Stomach (tissue), 9 donors: ENCODE data around the gene EMC9. TPM values are rescaled to one million over a fixed set of nuclear protein-coding genes. Genes with fewer than 3 reads are reported as not detected.

Experiments
- DNase-seq, 2 donors: peaks; one replicate each; pipeline versions ENCODE4 v3.0.0 to v3.0.0-alpha.2; 2013 to 2019
- H3K27ac ChIP-seq, 5 donors: fragments of 200-600 bp in 4 of 5; sonication (generic) in 4 of 5; one replicate each; pipeline ENCODE4 v1.5.1; 2013 to 2019; ENCODE audit warnings: mild to moderate bottlenecking in 1 of 5, moderate library complexity in 1 of 5
- H3K27me3 ChIP-seq, 3 donors: fragments of 200-600 bp; sonication (generic); one replicate each; pipeline ENCODE4 v1.5.1; 2017 to 2019; ENCODE audit warnings: mixed run types in 1 of 3
- H3K36me3 ChIP-seq, 4 donors: fragments of 200-600 bp; sonication (generic); 1 replicate in 3 of 4; 2 replicates in 1 of 4; pipeline ENCODE4 v1.5.1; 2016 to 2019
- H3K4me1 ChIP-seq, 4 donors: fragments of 200-600 bp; sonication (generic); one replicate each; pipeline ENCODE4 v1.5.1; 2016 to 2019
- H3K4me3 ChIP-seq, 4 donors: fragments of 200-600 bp; sonication (generic) in 3 of 4; one replicate each; pipeline ENCODE4 v1.5.1; 2016 to 2019; ENCODE audit warnings: mild to moderate bottlenecking in 1 of 4
- H3K9me3 ChIP-seq, 4 donors: fragments of 200-600 bp; sonication (generic); one replicate each; pipeline ENCODE4 v1.5.1; 2016 to 2019
- CTCF ChIP-seq, 7 experiments: fragments of 450-650 bp in 4 of 7; fragments of 200-600 bp in 3 of 7; sonication (generic) in 3 of 7; IDR thresholded peaks; one replicate each; pipeline ENCODE4 v1.5.1; 2016 to 2019; ENCODE audit warnings: antibody characterized with exemption in 7 of 7, control low read depth in 2 of 7, mild to moderate bottlenecking in 1 of 7
- EP300 ChIP-seq: sonication (generic); formaldehyde crosslinking; IDR thresholded peaks from one replicate; pipeline ENCODE4 v1.6.1; 2017; ENCODE audit warnings: antibody characterized with exemption
- POLR2A ChIP-seq, 4 donors: fragments of 450-650 bp; IDR thresholded peaks; one replicate each; pipeline ENCODE4 v1.6.1; 2016; ENCODE audit warnings: antibody characterized with exemption in 4 of 4, control low read depth in 2 of 4, mild to moderate bottlenecking in 1 of 4, moderate library complexity in 1 of 4
- POLR2AphosphoS5 ChIP-seq, 3 donors: sonication (generic); formaldehyde crosslinking; IDR thresholded peaks; one replicate each; pipeline ENCODE4 v1.6.1; 2016; ENCODE audit warnings: antibody characterized with exemption in 3 of 3
- WGBS, 5 donors: extraction: QIAGEN DNeasy Blood & Tissue Kit in 3 of 5; methylation state at CpG; one replicate each; pipeline versions ENCODE4 v1.1.5 to v1.1.7; 2013 to 2018; 5-methylcytosine and 5-hydroxymethylcytosine counted together
- intact Hi-C: fragments of 100-400 bp; cut with DNase I; formaldehyde crosslinking; loops from one replicate; pipeline ENCODE4 v1.15.1; 2023; ENCODE audit warnings: low total_unique reads
- polyA plus RNA-seq, 3 donors: library from polyadenylated mRNA; stranded (reverse); fragments of 200-250 nt; gene quantifications; one replicate each; pipeline ENCODE4 v1.2.3, GENCODE V29; 2013
- small RNA-seq, 4 donors: library from RNA; depleted of rRNA; stranded (forward); fragments of <200 nt; gene quantifications; one replicate each; pipeline ENCODE3, GENCODE V24; 2016
- total RNA-seq, 5 donors: library from RNA; depleted of rRNA; stranded (reverse); fragments of >200 nt; gene quantifications; one replicate each; pipeline versions ENCODE4 v1.1.0 to v1.2.3, GENCODE V29; 2014 to 2016
- donor health status: healthy with polysubstance abuse.
- donor health status: Bipolar disorder and iron deficiency.
- donor health status: healthy.

Gene EMC9
- total and polyA plus RNA-seq, 8 donors: 1.3 to 59.6 (median 18.7) TPM

- peak overlapping the region in 3 of 5 donors; percentile 28 to 99 (median 94) for H3K27ac ChIP-seq
- no peak for TF ChIP-seq EP300
- no peak for TF ChIP-seq POLR2AphosphoS5 (IDR thresholded peaks at IDR 0.05)
- TF ChIP-seq POLR2A (IDR thresholded peaks at IDR 0.05): no peak
- no peak for TF ChIP-seq CTCF (IDR thresholded peaks at IDR 0.05)
- no peaks in the 10 kb centered on the region for H3K36me3 ChIP-seq
- no peaks in the 10 kb centered on the region for H3K27me3 ChIP-seq
- H3K4me3 ChIP-seq: no peak overlapping the region
- peaks cover 10 to 50% (median 35%) of the 10 kb centered on the region in 4 donors for H3K4me1 ChIP-seq
- peak in 1 of 2 donors; percentile 65 for DNase-seq
- H3K9me3 ChIP-seq: no peaks in the 10 kb centered on the region
- intact Hi-C loops: no loop called here
These were observed 49.3 kb downstream of the EMC9 start for GRCh38 chr14:24092110-24092504.

- no peak overlapping the region for H3K27ac ChIP-seq
- H3K4me1 ChIP-seq: peaks cover 10 to 41% (median 23%) of the 10 kb centered on the region in 4 donors
- intact Hi-C loops: no loop called here
- WGBS, 5 donors: 64 to 79% (median 74%) methylated on average over 6 of the region's 6 CpGs
- DNase-seq: no peak
- no peaks in the 10 kb centered on the region for H3K36me3 ChIP-seq
- H3K27me3 ChIP-seq: no peaks in the 10 kb centered on the region
- no peaks in the 10 kb centered on the region for H3K9me3 ChIP-seq
- H3K4me3 ChIP-seq: no peak overlapping the region
- TF ChIP-seq POLR2AphosphoS5 (IDR thresholded peaks at IDR 0.05) (no peak), EP300 (no peak), POLR2A (IDR thresholded peaks at IDR 0.05) (no peak), CTCF (IDR thresholded peaks at IDR 0.05) (no peak)
These were observed 51.5 kb downstream of the EMC9 start for GRCh38 chr14:24089890-24090289.

Small RNA genes within 50 kb of the gene (small RNA-seq; reads per million reads assigned to genes)
- 0 reads per million in 4 donors for gene AL136295.4
- 0 to 0.38 (median 0) reads per million in 4 donors for gene IPO4
- gene IRF9: 0 reads per million in 4 donors
- gene RNA5SP383: 0 to 1.3 (median 0.23) reads per million in 4 donors

Other genes starting within 250 kb of the EMC9 start
Only the 30 nearest of the 31 such genes appear.
- 100 to 1,000 TPM in 1 of 5 donors, 10 to 100 TPM in 4; 29.0 to 114 (median 34.4) TPM for gene DHRS4, start 187.8 kb downstream of the EMC9 start, total RNA-seq
- gene DHRS4, start 187.8 kb downstream of the EMC9 start, polyA plus RNA-seq: 10 to 100 TPM; 39.4 to 58.0 (median 57.7) TPM
- gene DHRS4L2, start 152.7 kb downstream of the EMC9 start, total RNA-seq: 10 to 100 TPM in 3 of 5 donors, 1 to 10 TPM in 1, not detected in 1; 9.7 to 44.2 (median 26.9) TPM
- 10 to 100 TPM; 27.5 to 64.0 (median 44.3) TPM for gene DHRS4L2, start 152.7 kb downstream of the EMC9 start, polyA plus RNA-seq
- gene CARMIL3, start 89.6 kb downstream of the EMC9 start, total RNA-seq: 1 to 10 TPM in 2 of 5 donors, under 1 TPM in 2, not detected in 1; 0.14 to 2.0 (median 0.76) TPM
- under 1 TPM in 2 of 3 donors, not detected in 1; 0.25 to 0.75 TPM for gene CARMIL3, start 89.6 kb downstream of the EMC9 start, polyA plus RNA-seq
- not detected for gene CPNE6, start 70.0 kb downstream of the EMC9 start, total RNA-seq
- under 1 TPM in 2 of 3 donors, not detected in 1; 0.12 to 0.25 TPM for gene CPNE6, start 70.0 kb downstream of the EMC9 start, polyA plus RNA-seq
- 100 to 1,000 TPM in 1 of 5 donors, 10 to 100 TPM in 1, 1 to 10 TPM in 3; 2.3 to 168 (median 8.4) TPM for gene PCK2, start 47.3 kb downstream of the EMC9 start, total RNA-seq
- 10 to 100 TPM; 12.3 to 24.0 (median 17.0) TPM for gene PCK2, start 47.3 kb downstream of the EMC9 start, polyA plus RNA-seq
- 100 to 1,000 TPM in 2 of 5 donors, 10 to 100 TPM in 3; 50.4 to 396 (median 84.5) TPM for gene DCAF11, start 26.8 kb downstream of the EMC9 start, total RNA-seq
- gene DCAF11, start 26.8 kb downstream of the EMC9 start, polyA plus RNA-seq: 10 to 100 TPM; 27.7 to 68.3 (median 38.9) TPM
- 10 to 100 TPM in 2 of 5 donors, 1 to 10 TPM in 1, under 1 TPM in 1, not detected in 1; 0.92 to 69.2 (median 13.0) TPM for gene NRL, start 26.6 kb downstream of the EMC9 start, total RNA-seq
- gene NRL, start 26.6 kb downstream of the EMC9 start, polyA plus RNA-seq: 1 to 10 TPM; 1.2 to 1.3 (median 1.2) TPM
- 10 to 100 TPM in 1 of 5 donors, under 1 TPM in 1, not detected in 3; 0.87 to 80.5 TPM for gene FITM1, start 10.9 kb downstream of the EMC9 start, total RNA-seq
- 1 to 10 TPM; 1.9 to 2.6 (median 2.2) TPM for gene FITM1, start 10.9 kb downstream of the EMC9 start, polyA plus RNA-seq
- 100 to 1,000 TPM in 1 of 5 donors, 10 to 100 TPM in 4; 38.5 to 129 (median 91.1) TPM for gene PSME1, start 5.4 kb downstream of the EMC9 start, total RNA-seq
- 100 to 1,000 TPM; 217 to 322 (median 310) TPM for gene PSME1, start 5.4 kb downstream of the EMC9 start, polyA plus RNA-seq
- 100 to 1,000 TPM in 2 of 5 donors, 10 to 100 TPM in 3; 62.4 to 339 (median 83.9) TPM for gene PSME2, start 5.0 kb upstream of the EMC9 start, total RNA-seq
- gene PSME2, start 5.0 kb upstream of the EMC9 start, polyA plus RNA-seq: 100 to 1,000 TPM; 302 to 421 (median 403) TPM
- gene RNF31, start 5.9 kb upstream of the EMC9 start, total RNA-seq: 100 to 1,000 TPM in 2 of 5 donors, 10 to 100 TPM in 3; 53.2 to 523 (median 94.2) TPM
- 10 to 100 TPM; 64.0 to 88.7 (median 68.6) TPM for gene RNF31, start 5.9 kb upstream of the EMC9 start, polyA plus RNA-seq
- 100 to 1,000 TPM in 2 of 5 donors, 10 to 100 TPM in 2, 1 to 10 TPM in 1; 1.4 to 143 (median 91.4) TPM for gene IRF9, start 19.7 kb upstream of the EMC9 start, total RNA-seq
- 100 to 1,000 TPM in 1 of 3 donors, 10 to 100 TPM in 2; 64.6 to 101 (median 65.1) TPM for gene IRF9, start 19.7 kb upstream of the EMC9 start, polyA plus RNA-seq
- gene REC8, start 30.5 kb upstream of the EMC9 start, total RNA-seq: 100 to 1,000 TPM in 1 of 5 donors, 10 to 100 TPM in 4; 14.5 to 122 (median 45.5) TPM
- 10 to 100 TPM; 20.9 to 64.4 (median 38.7) TPM for gene REC8, start 30.5 kb upstream of the EMC9 start, polyA plus RNA-seq
- gene IPO4, start 47.2 kb upstream of the EMC9 start, total RNA-seq: 100 to 1,000 TPM in 1 of 5 donors, 10 to 100 TPM in 4; 14.3 to 227 (median 23.9) TPM
- 10 to 100 TPM in 1 of 3 donors, 1 to 10 TPM in 2; 9.3 to 15.2 (median 9.8) TPM for gene IPO4, start 47.2 kb upstream of the EMC9 start, polyA plus RNA-seq
- gene TM9SF1, start 53.9 kb upstream of the EMC9 start, total RNA-seq: 10 to 100 TPM in 4 of 5 donors, 1 to 10 TPM in 1; 6.4 to 79.7 (median 31.6) TPM
- gene TM9SF1, start 53.9 kb upstream of the EMC9 start, polyA plus RNA-seq: 10 to 100 TPM; 14.6 to 28.2 (median 14.7) TPM
- under 1 TPM in 1 of 5 donors, not detected in 4; 0.73 TPM for gene TSSK4, start 64.1 kb upstream of the EMC9 start, total RNA-seq
- gene TSSK4, start 64.1 kb upstream of the EMC9 start, polyA plus RNA-seq: not detected
- 10 to 100 TPM in 4 of 5 donors, not detected in 1; 27.8 to 37.2 (median 31.8) TPM for gene CHMP4A, start 71.9 kb upstream of the EMC9 start, total RNA-seq
- gene CHMP4A, start 71.9 kb upstream of the EMC9 start, polyA plus RNA-seq: 100 to 1,000 TPM in 1 of 3 donors, 10 to 100 TPM in 2; 66.5 to 135 (median 70.7) TPM
- 10 to 100 TPM in 3 of 5 donors, 1 to 10 TPM in 1, not detected in 1; 9.3 to 16.1 (median 14.2) TPM for gene MDP1, start 74.5 kb upstream of the EMC9 start, total RNA-seq
- gene MDP1, start 74.5 kb upstream of the EMC9 start, polyA plus RNA-seq: 10 to 100 TPM; 25.6 to 26.9 (median 26.2) TPM
- 100 to 1,000 TPM in 3 of 5 donors, 10 to 100 TPM in 1, not detected in 1; 85.4 to 166 (median 132) TPM for gene NEDD8, start 90.8 kb upstream of the EMC9 start, total RNA-seq
- 100 to 1,000 TPM; 235 to 244 (median 237) TPM for gene NEDD8, start 90.8 kb upstream of the EMC9 start, polyA plus RNA-seq
- 100 to 1,000 TPM in 1 of 5 donors, 10 to 100 TPM in 4; 13.9 to 204 (median 31.2) TPM for gene GMPR2, start 91.3 kb upstream of the EMC9 start, total RNA-seq
- gene GMPR2, start 91.3 kb upstream of the EMC9 start, polyA plus RNA-seq: 10 to 100 TPM; 48.3 to 85.7 (median 53.9) TPM
- 10 to 100 TPM in 4 of 5 donors, 1 to 10 TPM in 1; 7.2 to 63.6 (median 39.1) TPM for gene TINF2, start 101.0 kb upstream of the EMC9 start, total RNA-seq
- 10 to 100 TPM; 46.6 to 61.1 (median 50.6) TPM for gene TINF2, start 101.0 kb upstream of the EMC9 start, polyA plus RNA-seq
- 10 to 100 TPM in 1 of 5 donors, 1 to 10 TPM in 4; 2.6 to 11.7 (median 4.9) TPM for gene TGM1, start 121.6 kb upstream of the EMC9 start, total RNA-seq
- 100 to 1,000 TPM in 1 of 3 donors, 1 to 10 TPM in 2; 1.7 to 131 (median 5.3) TPM for gene TGM1, start 121.6 kb upstream of the EMC9 start, polyA plus RNA-seq
- 100 to 1,000 TPM in 4 of 5 donors, 10 to 100 TPM in 1; 16.0 to 230 (median 187) TPM for gene RABGGTA, start 130.0 kb upstream of the EMC9 start, total RNA-seq
- 10 to 100 TPM; 33.8 to 68.4 (median 41.9) TPM for gene RABGGTA, start 130.0 kb upstream of the EMC9 start, polyA plus RNA-seq
- 10 to 100 TPM in 3 of 5 donors, 1 to 10 TPM in 2; 5.3 to 71.9 (median 17.4) TPM for gene DHRS1, start 158.2 kb upstream of the EMC9 start, total RNA-seq
- 10 to 100 TPM; 20.1 to 52.1 (median 30.1) TPM for gene DHRS1, start 158.2 kb upstream of the EMC9 start, polyA plus RNA-seq
- gene NOP9, start 158.3 kb upstream of the EMC9 start, total RNA-seq: 10 to 100 TPM in 4 of 5 donors, 1 to 10 TPM in 1; 5.4 to 25.7 (median 12.8) TPM
- 10 to 100 TPM in 1 of 3 donors, 1 to 10 TPM in 2; 6.5 to 11.8 (median 8.4) TPM for gene NOP9, start 158.3 kb upstream of the EMC9 start, polyA plus RNA-seq
- 10 to 100 TPM in 2 of 5 donors, 1 to 10 TPM in 3; 5.0 to 11.2 (median 6.4) TPM for gene CIDEB, start 166.4 kb upstream of the EMC9 start, total RNA-seq
- 10 to 100 TPM in 1 of 3 donors, 1 to 10 TPM in 2; 6.0 to 14.2 (median 6.0) TPM for gene CIDEB, start 166.4 kb upstream of the EMC9 start, polyA plus RNA-seq
- 10 to 100 TPM in 3 of 5 donors, 1 to 10 TPM in 1, not detected in 1; 9.9 to 71.5 (median 24.5) TPM for gene LTB4R2, start 168.5 kb upstream of the EMC9 start, total RNA-seq
- gene LTB4R2, start 168.5 kb upstream of the EMC9 start, polyA plus RNA-seq: 1 to 10 TPM in 1 of 3 donors, under 1 TPM in 1, not detected in 1; 0.25 to 6.0 TPM
- gene LTB4R, start 169.9 kb upstream of the EMC9 start, total RNA-seq: 10 to 100 TPM in 3 of 5 donors, 1 to 10 TPM in 1, not detected in 1; 3.3 to 92.8 (median 24.6) TPM
- gene LTB4R, start 169.9 kb upstream of the EMC9 start, polyA plus RNA-seq: 10 to 100 TPM in 1 of 3 donors, 1 to 10 TPM in 2; 1.4 to 67.2 (median 4.1) TPM
- 100 to 1,000 TPM in 1 of 5 donors, 10 to 100 TPM in 4; 18.2 to 118 (median 33.3) TPM for gene ADCY4, start 193.5 kb upstream of the EMC9 start, total RNA-seq
- 10 to 100 TPM; 15.2 to 18.9 (median 18.8) TPM for gene ADCY4, start 193.5 kb upstream of the EMC9 start, polyA plus RNA-seq
- gene RIPK3, start 198.4 kb upstream of the EMC9 start, total RNA-seq: 10 to 100 TPM in 4 of 5 donors, 1 to 10 TPM in 1; 6.4 to 42.6 (median 12.5) TPM
- gene RIPK3, start 198.4 kb upstream of the EMC9 start, polyA plus RNA-seq: 10 to 100 TPM; 12.7 to 18.3 (median 14.3) TPM